ENCODE results near the gene SERPINA9.

GRCh38 chr14:94499673-94500072 is 23.7 kb upstream of the SERPINA9 start:
- TF ChIP-seq GATA2 (IDR thresholded peaks at IDR 0.05; ENCODE audit: low read depth, low read length) (no peak), GATA3 (IDR thresholded peaks at IDR 0.05; ENCODE audit: low read depth, low read length) (no peak)

Measured in SH-SY5Y (cell line).